AG09309 (cell line): ENCODE data around the gene CRP.

ENCODE experiments used
- DNase-seq: peaks from one replicate; pipeline ENCODE4 v3.0.0-alpha.2; 2010; ENCODE audit warnings: low read depth
- H3K4me3 ChIP-seq: 2 replicates; pipeline ENCODE4 v1.5.1; 2011; ENCODE audit warnings: mild to moderate bottlenecking, low read depth, low read length, moderate library complexity; ENCODE audit not compliant: control insufficient read depth
- TF ChIP-seq, protein P1 (sequence below): IDR thresholded peaks from 2 replicates; pipeline ENCODE4 v1.5.1; 2011; ENCODE audit warnings: mild to moderate bottlenecking, low read depth, low read length, inconsistent platforms; ENCODE audit not compliant: insufficient read depth, control insufficient read depth; ENCODE audit errors: missing control alignments

The CRP gene

DNA sequence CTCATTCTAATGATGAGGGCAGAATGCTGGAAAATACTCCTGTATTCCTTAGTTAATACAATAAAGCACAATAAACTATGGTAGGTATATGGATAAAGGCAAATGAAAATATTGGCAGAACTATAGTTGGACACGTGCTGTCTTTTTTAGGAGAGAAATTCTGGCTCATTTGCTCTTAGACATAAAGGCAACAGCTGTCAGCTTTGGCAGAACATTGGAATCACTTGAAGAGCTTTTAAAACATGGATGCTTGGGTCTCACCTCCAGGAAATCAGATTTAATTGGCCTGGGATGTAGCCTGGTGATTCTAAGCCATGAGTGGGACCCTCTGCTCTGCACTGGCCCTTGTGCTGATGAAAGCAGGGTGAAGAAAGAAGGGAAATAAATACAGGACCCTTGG is 9.9 kb downstream of the CRP start:
- TF ChIP-seq, protein P1, sequence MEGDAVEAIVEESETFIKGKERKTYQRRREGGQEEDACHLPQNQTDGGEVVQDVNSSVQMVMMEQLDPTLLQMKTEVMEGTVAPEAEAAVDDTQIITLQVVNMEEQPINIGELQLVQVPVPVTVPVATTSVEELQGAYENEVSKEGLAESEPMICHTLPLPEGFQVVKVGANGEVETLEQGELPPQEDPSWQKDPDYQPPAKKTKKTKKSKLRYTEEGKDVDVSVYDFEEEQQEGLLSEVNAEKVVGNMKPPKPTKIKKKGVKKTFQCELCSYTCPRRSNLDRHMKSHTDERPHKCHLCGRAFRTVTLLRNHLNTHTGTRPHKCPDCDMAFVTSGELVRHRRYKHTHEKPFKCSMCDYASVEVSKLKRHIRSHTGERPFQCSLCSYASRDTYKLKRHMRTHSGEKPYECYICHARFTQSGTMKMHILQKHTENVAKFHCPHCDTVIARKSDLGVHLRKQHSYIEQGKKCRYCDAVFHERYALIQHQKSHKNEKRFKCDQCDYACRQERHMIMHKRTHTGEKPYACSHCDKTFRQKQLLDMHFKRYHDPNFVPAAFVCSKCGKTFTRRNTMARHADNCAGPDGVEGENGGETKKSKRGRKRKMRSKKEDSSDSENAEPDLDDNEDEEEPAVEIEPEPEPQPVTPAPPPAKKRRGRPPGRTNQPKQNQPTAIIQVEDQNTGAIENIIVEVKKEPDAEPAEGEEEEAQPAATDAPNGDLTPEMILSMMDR = no peak
- DNase-seq = no peak

DNA sequence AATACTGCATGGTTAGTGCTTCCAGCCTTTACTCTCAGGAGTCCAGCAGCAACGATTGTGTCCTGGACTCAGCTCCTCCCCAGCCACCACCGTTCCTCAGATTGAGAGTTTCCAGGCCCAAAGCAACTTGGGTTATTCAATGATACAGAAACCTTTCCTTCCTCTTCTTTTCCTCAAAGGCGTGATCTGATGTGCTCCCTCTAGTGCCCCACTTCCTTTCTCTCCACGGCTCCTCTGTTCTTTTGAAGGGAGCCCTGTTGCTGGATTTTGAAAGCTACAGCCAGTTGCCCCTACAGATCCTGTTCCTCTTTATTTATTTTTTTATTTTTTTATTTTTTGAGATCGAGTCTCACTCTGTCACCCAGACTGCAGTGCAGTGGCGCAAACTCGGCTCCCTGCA is 14.1 kb downstream of the CRP start:
- TF ChIP-seq, protein P1 = no peak
- DNase-seq = no peak
- no peak overlapping the region for H3K4me3 ChIP-seq

More for the DNA sequence above, 9.9 kb downstream of the CRP start:
- H3K4me3 ChIP-seq = no peak overlapping the region

DNA sequence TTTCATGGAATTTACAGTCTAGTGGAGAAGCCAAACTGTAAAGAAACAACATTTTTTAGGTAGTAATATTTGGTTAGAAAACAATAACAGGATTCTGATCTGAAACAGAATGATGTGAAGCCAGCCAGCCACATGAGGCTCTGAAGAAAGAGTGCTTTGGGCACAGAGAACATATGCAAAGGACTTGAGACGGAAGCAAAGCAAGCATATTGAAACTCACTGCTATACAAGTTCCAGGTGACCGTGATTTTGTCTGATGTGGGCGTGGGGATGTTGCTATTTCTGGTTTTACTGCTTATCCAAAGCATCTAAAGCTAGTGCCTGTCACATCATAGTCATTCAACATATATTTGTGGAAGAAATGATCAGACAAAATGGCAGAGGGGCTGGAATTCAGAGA is 14.7 kb downstream of the CRP start:
- no peak for DNase-seq

DNA sequence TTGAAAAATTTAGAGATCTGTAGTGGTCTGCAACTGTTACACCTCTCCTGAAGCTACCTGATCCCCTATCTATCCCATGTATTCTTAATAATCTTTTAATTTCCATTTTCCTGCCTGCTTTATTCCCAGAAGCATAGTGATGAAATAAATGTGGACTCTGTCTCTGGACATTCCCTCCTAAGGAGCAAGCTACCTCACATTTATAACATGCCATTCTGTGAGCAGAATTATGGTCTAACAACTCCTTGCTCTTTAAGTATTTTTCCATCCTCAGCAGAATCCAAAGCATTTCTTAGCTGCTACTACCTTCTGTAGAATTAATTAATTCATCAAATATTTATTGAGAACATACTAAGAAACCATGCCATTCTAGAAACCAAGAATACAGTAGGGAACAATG is 15.1 kb downstream of the CRP start:
- no peak for DNase-seq
- TF ChIP-seq, protein P1 = no peak
- H3K4me3 ChIP-seq = no peak overlapping the region

More for the DNA sequence above, 14.7 kb downstream of the CRP start:
- TF ChIP-seq, protein P1 = no peak
- H3K4me3 ChIP-seq = no peak overlapping the region

DNA sequence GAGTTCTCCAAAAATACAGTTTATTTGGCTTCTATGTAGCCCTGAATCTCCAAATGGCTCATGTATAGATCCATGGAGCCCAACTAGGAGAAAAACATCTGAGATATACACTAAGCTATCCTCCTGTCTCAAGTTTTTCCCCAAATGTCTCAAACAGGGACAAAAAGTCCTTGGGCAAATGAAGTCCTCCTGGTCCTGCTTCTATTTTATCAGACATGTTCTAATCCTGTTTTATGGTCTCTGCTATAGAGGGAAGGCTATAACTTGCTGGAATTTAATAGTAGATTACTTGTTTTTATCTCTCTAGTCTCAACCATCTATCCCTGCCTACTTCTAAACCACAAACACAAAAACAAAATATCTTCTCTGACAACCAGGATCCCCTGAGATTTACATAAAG is 26.9 kb downstream of the CRP start:
- no peak for DNase-seq
- no peak overlapping the region for H3K4me3 ChIP-seq
- TF ChIP-seq, protein P1 = no peak

DNA sequence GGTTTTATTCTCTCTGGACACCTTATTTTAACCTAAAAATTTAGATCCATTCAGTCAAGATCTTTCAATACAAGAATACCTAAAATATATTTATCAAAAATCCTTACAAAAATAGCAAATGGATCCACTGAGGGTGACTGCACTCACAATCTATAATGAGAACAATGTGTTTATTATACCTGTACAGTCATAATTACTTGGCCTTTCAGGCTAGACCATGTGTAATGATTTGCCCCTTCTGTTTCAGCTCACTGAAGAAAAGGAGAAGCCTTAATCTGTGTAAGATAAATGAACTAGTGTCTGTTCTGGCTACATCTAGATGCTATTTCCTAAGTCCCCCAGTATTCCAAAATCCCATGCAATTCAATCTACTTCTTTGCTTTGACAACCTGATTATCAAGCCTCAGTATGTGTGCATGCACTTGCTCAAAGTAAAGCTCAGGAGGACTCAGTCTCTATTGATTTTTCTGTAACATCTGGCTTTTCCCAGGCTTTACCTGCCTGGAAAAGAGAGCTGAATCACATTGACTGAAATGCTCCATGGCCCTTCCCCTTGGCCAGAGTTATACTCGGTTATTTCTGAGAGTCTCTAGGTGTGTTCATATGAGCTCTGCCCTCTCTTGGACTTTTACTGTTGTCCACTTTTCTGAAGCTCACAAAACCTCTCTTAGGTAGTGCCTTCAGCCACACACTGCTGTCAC is 27.6 kb downstream of the CRP start:
- TF ChIP-seq, protein P1 = no peak
- DNase-seq = no peak

More for the DNA sequence above, 27.6 kb downstream of the CRP start:
- no peak overlapping the region for H3K4me3 ChIP-seq
